ENCODE measurements around the gene UFD1. TPM values are rescaled to one million over a fixed set of nuclear protein-coding genes. Genes with fewer than 3 reads are reported as not detected.

The UFD1 gene
- total RNA-seq, 1 experiment from 2014 or later = 74.4 TPM

- no peaks in the 10 kb centered on the region for H3K27me3 ChIP-seq (ENCODE audit: insufficient read depth, low read length)
- H2AK5ac ChIP-seq (ENCODE audit: insufficient read length, low read length) = no peak overlapping the region
- Mint-ChIP-seq H3K9me3 (no peaks in the 10 kb centered on the region; a peak in 1 of 5 replicates), H3K4me3 (no peak overlapping the region), H3K27me3 (ENCODE audit: low read depth) (no peaks in the 10 kb centered on the region; the same call in 1 of the 2 replicates), H3K4me1 (no peaks in the 10 kb centered on the region), H3K27ac (no peak overlapping the region; a peak in 1 of 7 replicates), H3K36me3 (ENCODE audit: insufficient read depth in 1 of 3, low read depth in 3 of 3) (peaks cover 44 to 87% (median 70%) of the 10 kb centered on the region in 3 experiments; a peak in 6 of 7 replicates)
- H3K79me1 ChIP-seq (ENCODE audit: insufficient read depth, low read depth, low read length, poor library complexity, severe bottlenecking) = no peaks in the 10 kb centered on the region
- no peak overlapping the region for H2BK20ac ChIP-seq (ENCODE audit: low read depth, low read length, poor library complexity, severe bottlenecking)
- TF ChIP-seq CTCF (conservative IDR thresholded peaks at IDR 0.05) = no peak
- no peak overlapping the region for H4K8ac ChIP-seq (replicated peaks; ENCODE audit: insufficient read length, low read depth, low read length)
- no peak overlapping the region for H2BK5ac ChIP-seq (ENCODE audit: insufficient read length, low read length)
- no peak overlapping the region for H3K4me2 ChIP-seq (ENCODE audit: insufficient read depth, insufficient read length, low read length)
- no peak overlapping the region for H2BK120ac ChIP-seq (ENCODE audit: low read depth, low read length, poor library complexity, severe bottlenecking)
- H3K4me1 ChIP-seq (ENCODE audit: insufficient read depth, low read length) = no peaks in the 10 kb centered on the region
- no peak overlapping the region for H4K5ac ChIP-seq (ENCODE audit: insufficient read length, low read depth, low read length)
- no peak overlapping the region for H3K23ac ChIP-seq (ENCODE audit: insufficient read length, low read depth, low read length)
- no peak overlapping the region for H3K56ac ChIP-seq (ENCODE audit: insufficient read length, low read depth, low read length)
- H3K18ac ChIP-seq (ENCODE audit: insufficient read length, low read depth, low read length) = no peak overlapping the region
- H3K4ac ChIP-seq (ENCODE audit: low read depth, low read length) = no peak overlapping the region
- no peaks in the 10 kb centered on the region for H3K23me2 ChIP-seq (ENCODE audit: insufficient read length, low read depth, low read length, poor library complexity, severe bottlenecking)
- H4K20me1 ChIP-seq (ENCODE audit: control insufficient read depth, insufficient read depth, insufficient read length) = no peaks in the 10 kb centered on the region
- DNase-seq = no peak
- no peaks in the 10 kb centered on the region for H3K9me3 ChIP-seq (ENCODE audit: control insufficient read depth, low read depth, low read length)
- H2BK12ac ChIP-seq (ENCODE audit: insufficient read length, low read depth, low read length) = no peak overlapping the region
- no peak overlapping the region for H3K9ac ChIP-seq (ENCODE audit: extremely low read depth, insufficient read length, low read length)
- WGBS (ENCODE audit: extremely low coverage, insufficient read length, low lambda C conversion rate) = no CpG with 5 or more reads among the region's 9 CpGs
- H3T11ph ChIP-seq (ENCODE audit: low read length) = no peak overlapping the region
- no peak overlapping the region for H3K14ac ChIP-seq (ENCODE audit: insufficient read depth, low read length)
- no peak overlapping the region for H4K91ac ChIP-seq (ENCODE audit: insufficient read length, low read depth, low read length)
- no peak overlapping the region for H2AFZ ChIP-seq (ENCODE audit: low read length)
- no peaks in the 10 kb centered on the region for H3K79me2 ChIP-seq (ENCODE audit: insufficient read depth, low read length)
- H2BK15ac ChIP-seq (ENCODE audit: low read depth, low read length) = no peak overlapping the region
- no peak overlapping the region for H3K27ac ChIP-seq (ENCODE audit: insufficient read length, low read depth, low read length)
These were observed 11.9 kb downstream of the UFD1 start for GRCh38 chr22:19466848-19467752.

Measured in H9 (cell line).